Melanocyte of skin (primary cell): Measurements from ENCODE around the gene GHITM. TPM values are rescaled to one million over a fixed set of nuclear protein-coding genes. Genes with fewer than 3 reads are reported as not detected.

Experiments
- total RNA-seq, 2 donors: library from RNA; depleted of rRNA; stranded (reverse); fragments of >200 nt; gene quantifications; 2 replicates each; pipeline ENCODE4 v1.2.3, GENCODE V29; 2012

The GHITM gene
- total RNA-seq, result 100 to 1,000 TPM; 134 to 151 TPM

GRCh38 chr10:84139126-84140035 is at the start of gene GHITM:
Gene GHITM (plus strand): TSS chr10:84139509. CDS start chr10:84141501, 1,992 bp downstream.

GRCh38 chr10:84173501-84173929 is 34.2 kb downstream of the GHITM start, which contains the start of gene GPR15LG:
Gene GPR15LG (plus strand): TSS chr10:84173801. CDS start chr10:84173852, 51 bp downstream.

DNA sequence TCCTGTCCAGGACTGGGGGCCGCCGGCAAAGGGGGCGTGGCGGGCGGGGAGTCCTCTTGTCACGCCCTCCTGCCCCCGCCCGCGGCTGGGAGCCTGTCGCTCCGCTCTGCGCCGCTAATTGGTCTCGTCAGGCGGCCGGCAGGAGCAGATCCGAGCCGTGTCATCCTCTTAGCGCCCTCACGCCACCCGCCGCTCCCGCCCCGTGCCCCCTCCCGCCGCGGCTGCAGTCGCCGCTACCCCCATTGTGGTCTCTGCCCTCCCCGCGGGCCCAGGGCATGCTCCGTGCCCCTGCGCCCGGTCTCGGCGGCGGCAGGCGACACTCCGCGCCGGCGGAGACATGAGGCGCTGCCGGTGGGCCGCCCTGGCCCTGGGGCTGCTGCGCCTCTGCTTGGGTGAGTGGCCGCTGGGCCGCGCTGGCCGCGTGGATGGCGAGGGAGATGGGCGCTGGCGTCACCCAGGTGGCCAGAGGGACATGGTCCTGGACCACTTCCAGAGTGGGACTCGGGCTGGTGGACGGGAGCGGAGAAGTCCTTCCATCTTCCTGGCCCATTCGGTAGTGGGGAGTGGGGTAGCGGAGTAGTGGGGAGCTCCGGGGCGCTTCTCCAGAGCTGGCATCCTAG is 55.2 kb downstream of the GHITM start, which contains the start of gene CDHR1:
TSS of gene CDHR1 (plus strand) at position 114 of the 620 bp plus-strand sequence. CDS start at position 338, 224 bp downstream.

Other genes starting within 250 kb of the GHITM start
- not detected for gene GPR15LG, start 34.3 kb downstream of the GHITM start, total RNA-seq
- gene CDHR1, start 55.0 kb downstream of the GHITM start, total RNA-seq, result not detected
- not detected for gene LRIT2, start 86.0 kb downstream of the GHITM start, total RNA-seq
- gene LRIT1, start 102.0 kb downstream of the GHITM start, total RNA-seq, result not detected
- gene RGR, start 105.5 kb downstream of the GHITM start, total RNA-seq, result 1 to 10 TPM in 1 of 2 donors, under 1 TPM in 1; 0.67 to 1.0 TPM
- 10 to 100 TPM; 27.3 to 34.4 TPM for gene CCSER2, start 189.1 kb downstream of the GHITM start, total RNA-seq